ENCODE data around the gene EDDM3A.

The EDDM3A gene

DNA sequence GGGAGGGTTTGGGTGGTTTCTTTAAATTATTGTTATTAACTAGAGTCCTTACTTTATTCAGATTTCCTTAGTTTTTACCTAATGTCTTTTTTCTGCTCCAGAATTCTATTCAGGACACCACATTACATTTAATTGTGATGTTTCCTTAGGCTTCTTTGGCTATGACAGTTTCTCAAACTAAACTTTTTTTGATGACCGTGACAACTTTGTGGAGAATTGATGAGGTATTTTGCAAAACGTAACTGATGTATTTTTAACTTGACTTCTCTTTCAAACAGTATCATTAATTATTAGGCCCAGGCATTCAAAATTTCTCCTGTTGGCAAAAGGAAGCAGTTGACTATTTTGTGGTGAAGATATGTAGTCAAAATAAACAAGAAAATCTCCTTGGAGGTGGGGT lies 45.9 kb downstream of the EDDM3A start:
- WGBS (ENCODE audit: extremely low coverage, insufficient coverage, insufficient read length): no CpG with 5 or more reads among the region's 2 CpGs
- peaks cover 2 to 5% of the 10 kb centered on the region in 2 experiments for H3K4me1 ChIP-seq (ENCODE audit: control insufficient read depth in 1 of 2, insufficient read depth in 2 of 2, low read length in 2 of 2)
- no peaks in the 10 kb centered on the region for H3K79me2 ChIP-seq (ENCODE audit: control insufficient read depth, insufficient read depth, low read length, poor library complexity)

DNA sequence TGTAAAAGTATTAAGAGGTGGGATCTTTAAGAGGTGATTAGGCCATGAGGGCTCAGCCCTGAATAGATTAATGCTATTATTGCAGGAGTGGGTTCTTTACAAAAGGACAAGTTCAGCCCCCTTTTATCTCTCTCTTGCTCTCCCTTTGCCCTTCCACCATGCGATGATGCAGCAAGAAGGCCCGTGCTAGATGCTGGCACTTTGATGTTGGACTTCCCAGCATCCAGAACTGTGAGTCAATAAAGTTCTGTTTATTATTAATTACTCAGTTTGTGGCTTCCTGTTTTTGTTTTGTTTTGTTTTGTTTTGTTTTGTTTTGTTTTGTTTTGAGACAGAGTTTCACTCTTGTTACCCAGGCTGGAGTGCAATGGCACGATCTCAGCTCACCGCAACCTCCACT lies 46.9 kb downstream of the EDDM3A start:
- Histone ChIP-seq H3K27me3 (ENCODE audit: insufficient read depth, low read length) (no peaks in the 10 kb centered on the region), H3K79me1 (ENCODE audit: low read length) (peaks cover 5% of the 10 kb centered on the region), H3K27ac (ENCODE audit: low read depth, low read length) (no peak overlapping the region), H2AFZ (ENCODE audit: insufficient read depth, low read length, poor library complexity) (no peak overlapping the region), H4K8ac (ENCODE audit: low read depth, low read length) (no peak overlapping the region), H3K18ac (ENCODE audit: low read length) (no peak overlapping the region), H3K4me2 (ENCODE audit: low read length) (no peak overlapping the region), H3K23ac (ENCODE audit: low read length) (no peak overlapping the region), H2AK5ac (ENCODE audit: low read length) (no peak overlapping the region), H3K36me3 (ENCODE audit: control insufficient read depth in 1 of 2, insufficient read depth in 2 of 2, low read length in 2 of 2) (no peaks in the 10 kb centered on the region), H3K4ac (ENCODE audit: low read depth, low read length) (no peak overlapping the region), H3K9ac (ENCODE audit: low read length) (no peak overlapping the region), H3K14ac (ENCODE audit: low read length) (no peak overlapping the region), H4K12ac (ENCODE audit: low read depth, low read length) (no peak overlapping the region), H3K9me3 (ENCODE audit: insufficient read depth, low read depth, low read length) (no peaks in the 10 kb centered on the region), H2BK12ac (ENCODE audit: low read length) (no peak overlapping the region), H3K4me1 (ENCODE audit: control insufficient read depth in 1 of 2, insufficient read depth in 2 of 2, low read length in 2 of 2) (peaks cover 2 to 5% of the 10 kb centered on the region in 2 experiments), H3K79me2 (ENCODE audit: control insufficient read depth, insufficient read depth, low read length, poor library complexity) (no peaks in the 10 kb centered on the region), H4K91ac (ENCODE audit: low read depth, low read length) (no peak overlapping the region), H2BK5ac (ENCODE audit: low read depth, low read length, poor library complexity) (no peak overlapping the region), H2BK120ac (ENCODE audit: insufficient read depth, low read length, poor library complexity) (no peak overlapping the region), H3K4me3 (ENCODE audit: low read depth, low read length) (no peak overlapping the region)
- WGBS (ENCODE audit: extremely low coverage, insufficient coverage, insufficient read length): no CpG with 5 or more reads among the region's 4 CpGs
- no peak for DNase-seq

More for the DNA sequence above, 45.9 kb downstream of the EDDM3A start:
- no peaks in the 10 kb centered on the region for H3K27me3 ChIP-seq (ENCODE audit: insufficient read depth, low read length)
- no peak overlapping the region for H3K14ac ChIP-seq (ENCODE audit: low read length)
- DNase-seq: no peak
- no peak overlapping the region for H3K9ac ChIP-seq (ENCODE audit: low read length)
- H2BK12ac ChIP-seq (ENCODE audit: low read length): no peak overlapping the region
- no peak overlapping the region for H3K4me2 ChIP-seq (ENCODE audit: low read length)
- no peaks in the 10 kb centered on the region for H3K9me3 ChIP-seq (ENCODE audit: insufficient read depth, low read depth, low read length)
- H4K12ac ChIP-seq (ENCODE audit: low read depth, low read length): no peak overlapping the region
- no peak overlapping the region for H3K18ac ChIP-seq (ENCODE audit: low read length)
- H3K23ac ChIP-seq (ENCODE audit: low read length): no peak overlapping the region
- H2BK5ac ChIP-seq (ENCODE audit: low read depth, low read length, poor library complexity): no peak overlapping the region
- no peaks in the 10 kb centered on the region for H3K36me3 ChIP-seq (ENCODE audit: control insufficient read depth in 1 of 2, insufficient read depth in 2 of 2, low read length in 2 of 2)
- H2BK120ac ChIP-seq (ENCODE audit: insufficient read depth, low read length, poor library complexity): no peak overlapping the region
- H4K8ac ChIP-seq (ENCODE audit: low read depth, low read length): no peak overlapping the region
- H3K4ac ChIP-seq (ENCODE audit: low read depth, low read length): no peak overlapping the region
- H3K79me1 ChIP-seq (ENCODE audit: low read length): peaks cover 5% of the 10 kb centered on the region
- no peak overlapping the region for H3K27ac ChIP-seq (ENCODE audit: low read depth, low read length)
- H2AFZ ChIP-seq (ENCODE audit: insufficient read depth, low read length, poor library complexity): no peak overlapping the region
- no peak overlapping the region for H3K4me3 ChIP-seq (ENCODE audit: low read depth, low read length)
- no peak overlapping the region for H2AK5ac ChIP-seq (ENCODE audit: low read length)
- H4K91ac ChIP-seq (ENCODE audit: low read depth, low read length): no peak overlapping the region

DNA sequence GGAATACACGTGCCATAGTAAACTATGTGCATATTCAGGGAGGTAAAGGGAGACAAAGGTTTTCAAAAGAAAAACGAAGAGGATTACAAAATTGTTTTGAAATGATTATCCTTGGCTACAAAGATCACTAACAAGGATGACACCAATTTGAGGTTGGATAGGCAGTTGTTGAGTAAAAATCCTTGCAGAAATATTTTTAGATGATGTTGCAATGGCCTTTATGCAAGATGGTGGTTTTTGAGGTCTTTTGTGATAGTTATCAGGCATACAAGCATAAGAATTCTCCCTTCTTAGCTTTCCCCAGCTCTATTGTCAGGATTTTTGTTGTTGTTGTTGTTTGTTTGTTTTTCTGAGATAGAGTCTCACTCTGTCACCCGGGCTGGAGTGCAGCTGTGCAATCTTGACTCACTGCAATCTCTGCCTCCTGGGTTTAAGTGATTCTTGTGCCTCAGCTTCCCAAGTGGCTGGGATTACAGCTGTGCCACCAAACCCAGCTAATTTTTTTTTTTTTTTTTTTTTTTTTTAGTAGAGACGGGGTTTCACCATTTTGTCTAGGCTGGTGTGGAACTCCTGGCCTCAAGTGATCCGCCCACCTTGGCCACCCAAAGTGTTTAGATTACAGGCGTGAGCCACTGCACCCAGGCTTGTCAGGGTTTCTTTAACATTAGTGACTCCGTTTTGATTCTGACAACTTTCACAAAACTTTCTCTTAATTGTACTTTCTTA lies 49.1 kb downstream of the EDDM3A start:
- Histone ChIP-seq H3K79me1 (ENCODE audit: low read length) (peaks cover 14% of the 10 kb centered on the region), H2BK12ac (ENCODE audit: low read length) (no peak overlapping the region), H3K14ac (ENCODE audit: low read length) (no peak overlapping the region), H4K8ac (ENCODE audit: low read depth, low read length) (no peak overlapping the region), H4K91ac (ENCODE audit: low read depth, low read length) (no peak overlapping the region), H3K4me1 (ENCODE audit: control insufficient read depth in 1 of 2, insufficient read depth in 2 of 2, low read length in 2 of 2) (peaks cover 9 to 12% of the 10 kb centered on the region in 2 experiments), H3K4me3 (ENCODE audit: low read depth, low read length) (no peak overlapping the region), H3K4me2 (ENCODE audit: low read length) (no peak overlapping the region), H3K9me3 (ENCODE audit: insufficient read depth, low read depth, low read length) (no peaks in the 10 kb centered on the region), H3K27ac (ENCODE audit: low read depth, low read length) (no peak overlapping the region), H2AFZ (ENCODE audit: insufficient read depth, low read length, poor library complexity) (no peak overlapping the region), H3K79me2 (ENCODE audit: control insufficient read depth, insufficient read depth, low read length, poor library complexity) (peaks cover 2% of the 10 kb centered on the region), H3K36me3 (ENCODE audit: control insufficient read depth in 1 of 2, insufficient read depth in 2 of 2, low read length in 2 of 2) (no peaks in the 10 kb centered on the region), H2BK5ac (ENCODE audit: low read depth, low read length, poor library complexity) (no peak overlapping the region), H3K9ac (ENCODE audit: low read length) (no peak overlapping the region), H3K23ac (ENCODE audit: low read length) (no peak overlapping the region), H3K27me3 (ENCODE audit: insufficient read depth, low read length) (no peaks in the 10 kb centered on the region), H2BK120ac (ENCODE audit: insufficient read depth, low read length, poor library complexity) (no peak overlapping the region), H3K18ac (ENCODE audit: low read length) (no peak overlapping the region), H2AK5ac (ENCODE audit: low read length) (no peak overlapping the region), H3K4ac (ENCODE audit: low read depth, low read length) (no peak overlapping the region), H4K12ac (ENCODE audit: low read depth, low read length) (no peak overlapping the region)
- peak; percentile 14 to 95 for DNase-seq
- no CpG with 5 or more reads among the region's 7 CpGs for WGBS (ENCODE audit: extremely low coverage, insufficient coverage, insufficient read length)

DNA sequence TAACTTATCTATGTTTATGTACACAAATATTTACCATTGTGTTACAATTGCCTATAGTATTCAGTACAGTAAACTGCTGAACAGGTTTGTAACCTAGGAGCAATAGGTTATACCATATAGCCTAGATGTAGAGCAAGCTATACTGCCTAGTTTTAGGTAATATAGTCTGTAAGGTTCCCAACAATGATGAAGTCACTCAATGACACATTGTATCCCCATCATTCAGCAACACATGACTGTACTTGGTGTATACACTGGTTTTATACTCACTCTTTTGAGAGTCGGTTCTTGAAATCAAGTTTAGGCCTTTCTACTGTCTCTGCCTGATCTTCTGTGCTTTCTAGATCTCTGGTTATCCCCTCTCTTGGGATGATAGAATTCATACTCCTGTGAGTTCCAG lies 51.5 kb downstream of the EDDM3A start:
- H2BK5ac ChIP-seq (ENCODE audit: low read depth, low read length, poor library complexity): no peak overlapping the region
- H3K23ac ChIP-seq (ENCODE audit: low read length): no peak overlapping the region
- no peak overlapping the region for H3K4me2 ChIP-seq (ENCODE audit: low read length)
- H3K14ac ChIP-seq (ENCODE audit: low read length): no peak overlapping the region
- no peaks in the 10 kb centered on the region for H3K27me3 ChIP-seq (ENCODE audit: insufficient read depth, low read length)
- no peak overlapping the region for H2BK120ac ChIP-seq (ENCODE audit: insufficient read depth, low read length, poor library complexity)
- no peaks in the 10 kb centered on the region for H3K9me3 ChIP-seq (ENCODE audit: insufficient read depth, low read depth, low read length)
- no peak overlapping the region for H3K27ac ChIP-seq (ENCODE audit: low read depth, low read length)
- no peak overlapping the region for H3K18ac ChIP-seq (ENCODE audit: low read length)
- no peak overlapping the region for H3K4me3 ChIP-seq (ENCODE audit: low read depth, low read length)
- H2AFZ ChIP-seq (ENCODE audit: insufficient read depth, low read length, poor library complexity): no peak overlapping the region
- H3K79me1 ChIP-seq (ENCODE audit: low read length): peaks cover 21% of the 10 kb centered on the region
- no peak for DNase-seq
- peaks cover 11 to 21% of the 10 kb centered on the region in 2 experiments for H3K4me1 ChIP-seq (ENCODE audit: control insufficient read depth in 1 of 2, insufficient read depth in 2 of 2, low read length in 2 of 2)
- no CpG with 5 or more reads among the region's 1 CpG for WGBS (ENCODE audit: extremely low coverage, insufficient coverage, insufficient read length)
- no peak overlapping the region for H4K91ac ChIP-seq (ENCODE audit: low read depth, low read length)
- no peaks in the 10 kb centered on the region for H3K36me3 ChIP-seq (ENCODE audit: control insufficient read depth in 1 of 2, insufficient read depth in 2 of 2, low read length in 2 of 2)
- H4K8ac ChIP-seq (ENCODE audit: low read depth, low read length): no peak overlapping the region
- H3K4ac ChIP-seq (ENCODE audit: low read depth, low read length): no peak overlapping the region
- no peak overlapping the region for H2AK5ac ChIP-seq (ENCODE audit: low read length)
- no peak overlapping the region for H3K9ac ChIP-seq (ENCODE audit: low read length)
- H2BK12ac ChIP-seq (ENCODE audit: low read length): no peak overlapping the region
- peaks cover 2% of the 10 kb centered on the region for H3K79me2 ChIP-seq (ENCODE audit: control insufficient read depth, insufficient read depth, low read length, poor library complexity)
- H4K12ac ChIP-seq (ENCODE audit: low read depth, low read length): no peak overlapping the region
